Muscle of leg (tissue), 11 donors: Measurements from ENCODE around the gene CTRB2. TPM values are rescaled to one million over a fixed set of nuclear protein-coding genes. Genes with fewer than 3 reads are reported as not detected.

Experiments used
- DNase-seq: peaks from one replicate; pipeline ENCODE4 v3.0.0; 2013
- H3K27ac ChIP-seq: one replicate; pipeline ENCODE4 v1.5.1; 2013; ENCODE audit warnings: mild to moderate bottlenecking, low read length, control low read depth
- H3K27me3 ChIP-seq: one replicate; pipeline ENCODE4 v1.6.1; 2013; ENCODE audit warnings: low read length; ENCODE audit not compliant: control insufficient read depth, insufficient read depth
- H3K36me3 ChIP-seq: one replicate; pipeline ENCODE4 v1.6.1; 2013; ENCODE audit warnings: low read length; ENCODE audit not compliant: control insufficient read depth, insufficient read depth
- H3K4me1 ChIP-seq: one replicate; pipeline ENCODE4 v1.6.1; 2013; ENCODE audit warnings: low read length; ENCODE audit not compliant: control insufficient read depth, insufficient read depth
- H3K4me3 ChIP-seq: one replicate; pipeline ENCODE4 v1.5.1; 2013; ENCODE audit warnings: low read length, control low read depth
- H3K9me3 ChIP-seq: replicated peaks from 2 replicates; pipeline ENCODE4 v1.6.1; 2013; ENCODE audit warnings: low read depth, low read length; ENCODE audit not compliant: control insufficient read depth
- WGBS: methylation state at CpG from one replicate; pipeline ENCODE4 v1.1.5; 2013; ENCODE audit warnings: missing lambda C conversion rate; ENCODE audit not compliant: insufficient coverage; 5-methylcytosine and 5-hydroxymethylcytosine counted together
- polyA plus RNA-seq, 8 donors: library from polyadenylated mRNA; unstranded; fragments of 120-200 nt; gene quantifications; one replicate each; pipeline versions ENCODE4 v1.2.1 to v1.2.3, GENCODE V29; 2013; ENCODE audit warnings: inconsistent platforms in 1 of 8, low replicate concordance in 1 of 8; ENCODE audit not compliant: insufficient read length in 8 of 8, insufficient read depth in 1 of 8
- total RNA-seq: library from RNA; stranded (reverse); fragments of 120-200 nt; gene quantifications from one replicate; pipeline ENCODE4 v1.2.4, GENCODE V29; 2013

CTRB2 gene
- total and polyA plus RNA-seq, 9 donors: 0.17 to 0.52 (median 0.28) TPM; not detected in 3

- H3K4me1 ChIP-seq: peaks cover 49% of the 10 kb centered on the region
- DNase-seq: peak; percentile 11
- no peak overlapping the region for H3K4me3 ChIP-seq
- 90% methylated on average over 27 of the region's 34 CpGs for WGBS
- H3K27me3 ChIP-seq: peaks cover under 1% of the 10 kb centered on the region
- H3K27ac ChIP-seq: no peak overlapping the region
- H3K36me3 ChIP-seq: peaks cover 72% of the 10 kb centered on the region
- no peaks in the 10 kb centered on the region for H3K9me3 ChIP-seq
Measured at GRCh38 chr16:75235721-75236193, 28.8 kb upstream of the CTRB2 start.

DNA sequence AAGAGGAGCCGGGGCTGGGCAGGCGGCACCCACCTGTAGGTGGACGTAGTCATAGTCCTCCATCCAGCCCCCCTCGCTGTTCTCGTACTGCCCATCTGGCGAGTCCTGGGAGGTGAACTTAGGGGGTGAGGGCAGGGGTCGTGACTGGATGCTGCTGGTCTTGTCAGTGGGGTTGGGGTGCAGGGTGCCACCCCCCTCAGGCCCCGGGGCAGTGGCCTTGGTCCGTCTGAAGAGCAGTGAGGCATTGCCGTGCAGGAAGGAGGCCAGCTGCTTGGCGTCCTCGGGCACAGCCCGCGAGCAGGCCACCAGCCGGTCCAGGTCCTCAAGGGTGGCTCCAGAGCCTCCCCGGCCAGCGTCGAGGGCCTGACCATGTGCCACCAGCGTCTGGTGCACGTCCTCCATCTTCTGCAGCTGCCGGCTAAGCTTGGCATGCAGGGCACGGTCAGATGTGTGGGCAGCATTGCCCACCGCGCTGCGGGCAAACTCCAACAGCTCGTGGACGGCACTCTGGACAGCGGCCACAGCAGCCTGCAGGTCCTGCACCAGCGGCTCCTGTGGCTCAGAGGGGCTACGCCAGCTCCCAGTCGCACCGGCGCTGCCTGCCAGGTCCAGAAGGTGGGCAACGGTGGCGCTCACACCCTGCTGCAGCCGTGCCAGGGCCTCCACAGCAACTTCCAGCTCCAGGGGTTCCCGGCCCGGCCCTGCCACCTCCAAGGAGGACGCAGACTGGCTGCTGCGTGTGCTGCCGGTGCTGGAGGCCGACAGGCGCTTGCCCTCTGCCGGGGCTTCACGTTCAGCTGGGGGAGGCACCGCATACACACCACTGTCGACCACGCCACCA is 28.1 kb upstream of the CTRB2 start:
- Histone ChIP-seq H3K27ac (no peak overlapping the region), H3K9me3 (no peaks in the 10 kb centered on the region), H3K27me3 (peaks cover 2% of the 10 kb centered on the region), H3K4me1 (peaks cover 42% of the 10 kb centered on the region), H3K4me3 (no peak overlapping the region), H3K36me3 (peaks cover 72% of the 10 kb centered on the region)
- 80% methylated on average over 44 of the region's 48 CpGs for WGBS
- peak; percentile 13 for DNase-seq

- Histone ChIP-seq H3K27me3 (peaks cover 2% of the 10 kb centered on the region), H3K4me3 (no peak overlapping the region), H3K4me1 (peaks cover 27% of the 10 kb centered on the region), H3K9me3 (no peaks in the 10 kb centered on the region), H3K36me3 (peaks cover 79% of the 10 kb centered on the region), H3K27ac (peak overlapping the region; percentile 20)
- WGBS: 53% methylated on average over 7 of the region's 7 CpGs
- DNase-seq: no peak
Measured at GRCh38 chr16:75233611-75233938, 26.6 kb upstream of the CTRB2 start.

DNA sequence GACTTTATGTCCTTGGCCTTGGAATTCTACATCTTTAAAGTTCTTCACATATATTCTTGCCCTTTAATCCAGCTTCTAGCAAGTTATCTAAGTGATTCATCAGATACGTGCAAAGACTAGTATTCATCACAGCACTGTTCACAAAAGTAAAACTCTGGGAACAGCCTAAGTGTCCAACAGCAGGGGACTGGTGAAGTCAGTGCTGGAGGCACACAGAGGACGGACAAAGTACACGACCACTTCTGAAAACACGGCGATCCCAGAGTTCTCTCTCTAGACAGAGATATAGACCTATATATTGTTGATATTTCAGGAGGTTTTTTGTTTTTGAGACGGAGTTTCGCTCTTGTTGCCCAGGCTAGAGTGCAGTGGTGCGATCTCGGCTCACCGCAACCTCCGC is 24.6 kb upstream of the CTRB2 start:
- DNase-seq: no peak
- Histone ChIP-seq H3K27me3 (peaks cover 3% of the 10 kb centered on the region), H3K36me3 (peaks cover 78% of the 10 kb centered on the region), H3K9me3 (no peaks in the 10 kb centered on the region), H3K4me3 (no peak overlapping the region), H3K27ac (no peak overlapping the region), H3K4me1 (peaks cover 14% of the 10 kb centered on the region)
- 83% methylated on average over 1 of the region's 11 CpGs for WGBS

DNA sequence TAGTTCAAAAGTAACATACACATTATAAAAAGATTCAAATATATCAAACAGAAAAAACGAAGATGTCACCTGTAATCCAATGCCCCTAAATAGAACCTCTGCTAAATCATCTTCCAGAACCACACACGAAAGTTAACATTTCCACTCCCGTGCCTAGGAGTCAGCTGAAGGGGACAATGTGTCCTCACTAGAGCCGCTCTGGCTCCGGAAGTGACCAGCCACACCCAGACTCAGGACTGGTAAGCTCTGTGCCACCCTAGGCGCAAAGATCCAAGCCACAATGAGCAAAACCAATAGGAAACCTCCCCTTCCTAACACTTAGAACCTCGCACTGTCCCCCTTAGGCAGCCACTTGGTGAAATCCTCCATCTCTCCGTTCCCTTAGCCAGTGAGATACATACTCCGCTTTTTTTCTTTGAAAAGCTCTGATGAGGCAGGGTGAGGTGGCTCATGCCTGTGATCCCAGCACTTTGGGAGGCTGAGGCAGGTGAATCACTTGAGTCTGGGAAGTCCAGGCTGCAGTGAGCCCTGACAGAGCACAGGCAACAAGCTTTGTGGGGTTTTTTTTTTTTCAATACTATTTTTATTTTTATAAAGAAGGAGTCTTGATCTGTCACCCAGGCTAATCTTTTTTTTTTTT is 23.6 kb upstream of the CTRB2 start:
- WGBS: 79% methylated on average over 6 of the region's 9 CpGs
- no peak overlapping the region for H3K27ac ChIP-seq
- no peak overlapping the region for H3K4me3 ChIP-seq
- H3K4me1 ChIP-seq: peaks cover 17% of the 10 kb centered on the region
- peaks cover 69% of the 10 kb centered on the region for H3K36me3 ChIP-seq
- no peak for DNase-seq
- H3K27me3 ChIP-seq: peaks cover 3% of the 10 kb centered on the region
- H3K9me3 ChIP-seq: no peaks in the 10 kb centered on the region

DNA sequence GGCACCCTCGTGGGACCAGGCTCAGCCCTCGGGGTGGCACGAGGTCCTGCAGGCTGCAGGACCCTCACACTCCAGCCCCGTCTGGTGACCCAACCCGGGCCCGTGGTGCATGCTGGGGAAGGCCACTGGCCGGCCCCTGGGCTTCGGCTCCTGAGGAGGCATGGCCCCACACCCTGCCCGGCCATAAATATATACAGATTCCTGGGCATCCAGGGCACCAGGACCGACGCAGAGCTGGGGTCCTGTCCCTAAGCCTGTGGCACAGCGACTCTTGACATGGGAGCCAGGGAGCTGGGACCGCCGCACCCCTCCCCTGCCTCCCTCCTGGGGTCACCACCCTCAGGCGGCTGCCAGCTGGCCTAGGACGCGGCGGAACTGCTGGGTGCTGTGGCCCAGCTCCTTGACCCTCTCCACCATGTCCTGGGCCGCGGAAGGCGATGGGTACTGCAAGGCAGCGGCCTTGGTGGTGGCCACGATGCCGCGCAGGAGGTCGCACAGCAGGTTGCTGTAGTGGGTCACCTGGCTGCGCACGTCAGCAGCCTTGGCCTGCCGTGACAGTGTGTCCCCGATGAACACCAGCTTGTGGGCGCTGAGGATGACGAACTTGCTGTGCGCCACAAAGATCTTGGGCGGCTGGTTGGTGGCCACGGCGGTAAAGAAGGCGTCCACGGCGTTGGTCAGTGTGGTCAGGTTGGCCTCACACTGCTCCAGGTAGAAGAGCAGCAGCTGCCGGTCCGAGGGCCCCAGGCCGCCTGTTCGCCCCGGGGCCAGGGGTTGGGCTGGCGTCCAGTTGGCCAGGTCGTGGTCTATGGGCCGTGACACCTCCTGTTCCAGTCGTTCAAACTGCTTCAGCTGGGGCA is 22.4 kb upstream of the CTRB2 start:
- WGBS: 91% methylated on average over 46 of the region's 48 CpGs
- no peaks in the 10 kb centered on the region for H3K9me3 ChIP-seq
- no peak for DNase-seq
- no peak overlapping the region for H3K4me3 ChIP-seq
- peaks cover 58% of the 10 kb centered on the region for H3K36me3 ChIP-seq
- H3K27ac ChIP-seq: no peak overlapping the region
- peaks cover 5% of the 10 kb centered on the region for H3K27me3 ChIP-seq
- peaks cover 15% of the 10 kb centered on the region for H3K4me1 ChIP-seq

- Histone ChIP-seq H3K4me3 (no peak overlapping the region), H3K9me3 (no peaks in the 10 kb centered on the region), H3K36me3 (peaks cover 47% of the 10 kb centered on the region), H3K27ac (no peak overlapping the region), H3K4me1 (peaks cover 4% of the 10 kb centered on the region), H3K27me3 (peaks cover 6% of the 10 kb centered on the region)
- WGBS: 78% methylated on average over 15 of the region's 17 CpGs
- DNase-seq: no peak
Measured at GRCh38 chr16:75228143-75228976, 21.4 kb upstream of the CTRB2 start.

- no peak overlapping the region for H3K27ac ChIP-seq
- H3K9me3 ChIP-seq: no peaks in the 10 kb centered on the region
- H3K36me3 ChIP-seq: peaks cover 40% of the 10 kb centered on the region
- peaks cover 6% of the 10 kb centered on the region for H3K27me3 ChIP-seq
- no peak for DNase-seq
- H3K4me1 ChIP-seq: peaks cover 5% of the 10 kb centered on the region
- WGBS: 91% methylated on average over 18 of the region's 18 CpGs
- no peak overlapping the region for H3K4me3 ChIP-seq
Measured at GRCh38 chr16:75227361-75228142, 20.6 kb upstream of the CTRB2 start.
